ENCODE results near the gene SLC35F3. TPM values are rescaled to one million over a fixed set of nuclear protein-coding genes. Genes with fewer than 3 reads are reported as not detected.

The SLC35F3 gene
- total RNA-seq, 1 donor from 2014 or later = 1.6 TPM

GRCh38 chr1:234324821-234325220, 420.3 kb downstream of the SLC35F3 start:
- TF ChIP-seq CTCF (conservative IDR thresholded peaks at IDR 0.05; ENCODE audit: low read depth, low read length) = no peak
- H3K4me3 ChIP-seq (ENCODE audit: low read depth, low read length) = no peak overlapping the region
- no peak for DNase-seq (ENCODE audit: low read depth)

GRCh38 chr1:234325878-234326496, 421.5 kb downstream of the SLC35F3 start:
- no peak for TF ChIP-seq CTCF (conservative IDR thresholded peaks at IDR 0.05; ENCODE audit: low read depth, low read length)
- H3K4me3 ChIP-seq (ENCODE audit: low read depth, low read length) = peak overlapping the region; percentile 14
- DNase-seq (ENCODE audit: low read depth) = no peak

GRCh38 chr1:234326497-234327366, 422.3 kb downstream of the SLC35F3 start:
- no peak for DNase-seq (ENCODE audit: low read depth)
- peak; percentile 87 for TF ChIP-seq CTCF (conservative IDR thresholded peaks at IDR 0.05; ENCODE audit: low read depth, low read length)
- peak overlapping the region; percentile 14 for H3K4me3 ChIP-seq (ENCODE audit: low read depth, low read length)

- DNase-seq (ENCODE audit: low read depth) = no peak
- no peak for TF ChIP-seq CTCF (conservative IDR thresholded peaks at IDR 0.05; ENCODE audit: low read depth, low read length)
- no peak overlapping the region for H3K4me3 ChIP-seq (ENCODE audit: low read depth, low read length)
These were observed 423.2 kb downstream of the SLC35F3 start for GRCh38 chr1:234327577-234328164.

- H3K4me3 ChIP-seq (ENCODE audit: low read depth, low read length) = no peak overlapping the region
- TF ChIP-seq CTCF (conservative IDR thresholded peaks at IDR 0.05; ENCODE audit: low read depth, low read length) = no peak
- no peak for DNase-seq (ENCODE audit: low read depth)
These were observed 426.4 kb downstream of the SLC35F3 start for GRCh38 chr1:234330843-234331215.

- TF ChIP-seq CTCF (conservative IDR thresholded peaks at IDR 0.05; ENCODE audit: low read depth, low read length) = no peak
- H3K4me3 ChIP-seq (ENCODE audit: low read depth, low read length) = no peak overlapping the region
- no peak for DNase-seq (ENCODE audit: low read depth)
These were observed 427.0 kb downstream of the SLC35F3 start for GRCh38 chr1:234331507-234331906.
